Measurements from ENCODE around the gene BFSP1. TPM values are rescaled to one million over a fixed set of nuclear protein-coding genes. Genes with fewer than 3 reads are reported as not detected.

The BFSP1 gene
- total RNA-seq, 4 donors from 2014 or later, result 0.18 to 0.46 TPM; not detected in 2

DNA sequence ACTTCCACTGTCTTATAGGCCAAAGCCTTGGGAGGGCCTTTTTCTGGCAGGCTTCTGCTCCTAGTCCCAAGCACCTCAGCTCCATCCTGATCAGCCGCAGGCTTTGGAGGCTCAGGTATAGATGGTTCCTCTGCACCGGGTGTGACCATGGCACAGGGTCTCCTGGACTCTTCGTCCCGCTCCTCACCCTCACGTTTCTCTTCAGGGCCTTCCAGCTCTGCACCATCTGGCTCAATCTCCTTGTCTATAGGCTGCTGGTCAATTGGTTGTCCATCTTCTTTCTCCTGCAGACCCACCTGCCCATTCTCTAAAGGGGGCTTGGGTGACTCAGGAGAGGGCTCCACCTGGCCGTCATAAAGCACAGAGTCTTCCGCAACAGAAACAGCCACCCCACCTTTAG lies 37.0 kb downstream of the BFSP1 start:
- Histone ChIP-seq H3K27ac (no peak overlapping the region), H3K36me3 (no peaks in the 10 kb centered on the region), H3K9me3 (no peaks in the 10 kb centered on the region), H3K27me3 (no peaks in the 10 kb centered on the region), H3K4me1 (no peaks in the 10 kb centered on the region), H3K4me3 (no peak overlapping the region)
- in situ Hi-C loops (cut with MboI; ENCODE audit: low sequenced_read_pairs in 4 of 4) (no loop called here), intact Hi-C loops (cut with DNase I; ENCODE audit: low total_unique reads) (no loop called here)
- no peak for TF ChIP-seq POLR2A (IDR thresholded peaks at IDR 0.05)
- TF ChIP-seq, protein P1, sequence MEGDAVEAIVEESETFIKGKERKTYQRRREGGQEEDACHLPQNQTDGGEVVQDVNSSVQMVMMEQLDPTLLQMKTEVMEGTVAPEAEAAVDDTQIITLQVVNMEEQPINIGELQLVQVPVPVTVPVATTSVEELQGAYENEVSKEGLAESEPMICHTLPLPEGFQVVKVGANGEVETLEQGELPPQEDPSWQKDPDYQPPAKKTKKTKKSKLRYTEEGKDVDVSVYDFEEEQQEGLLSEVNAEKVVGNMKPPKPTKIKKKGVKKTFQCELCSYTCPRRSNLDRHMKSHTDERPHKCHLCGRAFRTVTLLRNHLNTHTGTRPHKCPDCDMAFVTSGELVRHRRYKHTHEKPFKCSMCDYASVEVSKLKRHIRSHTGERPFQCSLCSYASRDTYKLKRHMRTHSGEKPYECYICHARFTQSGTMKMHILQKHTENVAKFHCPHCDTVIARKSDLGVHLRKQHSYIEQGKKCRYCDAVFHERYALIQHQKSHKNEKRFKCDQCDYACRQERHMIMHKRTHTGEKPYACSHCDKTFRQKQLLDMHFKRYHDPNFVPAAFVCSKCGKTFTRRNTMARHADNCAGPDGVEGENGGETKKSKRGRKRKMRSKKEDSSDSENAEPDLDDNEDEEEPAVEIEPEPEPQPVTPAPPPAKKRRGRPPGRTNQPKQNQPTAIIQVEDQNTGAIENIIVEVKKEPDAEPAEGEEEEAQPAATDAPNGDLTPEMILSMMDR (IDR thresholded peaks at IDR 0.05 in 4 of 5, conservative IDR thresholded peaks at IDR 0.05 in 1 of 5), result no peak
- ATAC-seq (no peak), DNase-seq (no peak)

DNA sequence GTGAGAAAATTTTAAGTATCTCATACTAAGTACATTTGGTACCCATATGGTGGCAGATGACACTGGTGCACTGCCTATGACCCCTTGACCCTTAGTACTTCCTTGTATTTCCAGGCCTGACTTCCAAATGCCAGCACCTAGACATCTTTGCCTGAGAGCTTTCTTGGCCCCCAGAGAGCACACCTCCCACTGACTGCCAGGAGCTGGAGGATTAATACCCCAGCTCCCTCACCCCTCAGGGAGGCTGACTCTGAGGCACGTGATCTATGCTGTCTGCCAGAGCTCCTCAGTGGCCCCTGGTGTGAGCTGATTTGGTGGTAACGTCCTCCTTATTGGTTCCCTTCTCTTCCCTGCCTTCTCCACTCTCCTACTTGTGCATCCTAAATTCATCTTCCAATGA lies 38.0 kb downstream of the BFSP1 start:
- H3K36me3 ChIP-seq, result no peaks in the 10 kb centered on the region
- no peaks in the 10 kb centered on the region for H3K9me3 ChIP-seq
- H3K27ac ChIP-seq, result no peak overlapping the region
- H3K4me3 ChIP-seq, result no peak overlapping the region
- ATAC-seq (no peak), DNase-seq (no peak)
- no peaks in the 10 kb centered on the region for H3K4me1 ChIP-seq
- in situ Hi-C loops (cut with MboI; ENCODE audit: low sequenced_read_pairs in 4 of 4), result no loop called here
- TF ChIP-seq, protein P1 (IDR thresholded peaks at IDR 0.05 in 4 of 5, conservative IDR thresholded peaks at IDR 0.05 in 1 of 5), result no peak
- TF ChIP-seq POLR2A (IDR thresholded peaks at IDR 0.05), result no peak
- no peaks in the 10 kb centered on the region for H3K27me3 ChIP-seq
- intact Hi-C loops (cut with DNase I; ENCODE audit: low total_unique reads), result no loop called here

DNA sequence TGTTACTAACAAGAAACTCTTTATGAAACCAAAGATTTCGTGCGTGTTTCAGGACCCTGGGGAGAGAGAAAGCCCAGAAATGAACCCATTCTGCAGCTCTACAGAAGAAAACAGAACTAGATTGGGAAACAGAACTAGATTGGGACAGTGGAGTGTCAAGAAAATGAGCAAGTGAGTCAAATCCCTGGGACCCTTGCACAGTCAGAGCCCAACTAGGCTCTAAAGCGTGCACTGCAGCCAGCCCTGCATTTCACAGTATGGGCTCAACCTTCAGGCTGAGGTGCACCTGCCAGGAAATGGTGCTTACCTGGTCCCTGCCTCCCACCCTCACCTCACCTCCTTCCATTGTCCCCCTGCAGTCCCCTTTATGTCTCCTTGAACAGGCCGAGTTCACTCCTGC lies 39.7 kb downstream of the BFSP1 start:
- no peak for DNase-seq
- H3K27ac ChIP-seq, result no peak overlapping the region
- ATAC-seq, result no peak
- in situ Hi-C loops (cut with MboI; ENCODE audit: low sequenced_read_pairs in 4 of 4) (no loop called here), intact Hi-C loops (cut with DNase I; ENCODE audit: low total_unique reads) (no loop called here)
- no peak overlapping the region for H3K4me3 ChIP-seq
- no peak for TF ChIP-seq POLR2A (IDR thresholded peaks at IDR 0.05)
- TF ChIP-seq, protein P1 (IDR thresholded peaks at IDR 0.05 in 4 of 5, conservative IDR thresholded peaks at IDR 0.05 in 1 of 5), result no peak
- H3K9me3 ChIP-seq, result no peaks in the 10 kb centered on the region
- H3K27me3 ChIP-seq, result no peaks in the 10 kb centered on the region
- H3K36me3 ChIP-seq, result no peaks in the 10 kb centered on the region
- no peaks in the 10 kb centered on the region for H3K4me1 ChIP-seq

DNA sequence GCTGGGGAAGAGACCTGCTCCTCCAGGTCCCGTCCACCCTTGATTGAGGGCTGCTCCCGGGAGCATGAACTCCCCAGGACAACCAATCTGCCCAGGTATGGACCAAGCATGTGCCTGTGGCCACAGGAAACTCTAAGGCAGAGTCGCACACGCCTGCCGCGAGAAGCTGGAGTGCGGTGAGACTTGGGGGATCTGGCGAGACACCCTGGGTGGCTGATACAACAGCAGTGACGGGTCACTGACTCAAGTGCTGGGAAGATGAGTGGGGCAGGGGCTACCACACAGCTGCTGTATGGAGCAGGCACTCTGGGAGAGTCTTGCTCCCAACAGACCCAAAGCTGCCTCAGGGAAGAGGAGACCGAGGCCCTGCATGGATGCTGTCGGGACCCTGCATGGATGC lies 40.1 kb downstream of the BFSP1 start:
- no peak for ATAC-seq

DNA sequence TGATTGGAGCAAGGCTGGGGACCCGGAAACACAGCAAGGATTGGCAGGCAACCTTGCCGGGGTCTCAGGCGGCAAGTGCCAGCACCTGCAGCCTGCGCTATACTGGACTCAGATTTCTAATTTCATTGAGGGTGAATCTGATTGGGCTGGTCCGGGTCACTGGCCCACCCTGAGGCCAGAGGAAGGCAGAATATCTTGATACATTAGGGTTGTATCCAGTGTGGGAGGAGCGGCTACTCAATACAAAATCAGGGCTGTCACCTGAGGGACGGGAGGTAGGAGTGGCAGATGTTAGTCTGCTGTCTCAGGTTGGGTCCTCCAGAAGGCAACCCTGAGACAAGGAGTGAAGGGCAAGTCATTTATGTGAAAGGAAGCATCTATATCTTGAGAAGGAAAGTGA lies 40.7 kb downstream of the BFSP1 start:
- H3K9me3 ChIP-seq, result no peaks in the 10 kb centered on the region
- no peak for ATAC-seq
- no peaks in the 10 kb centered on the region for H3K27me3 ChIP-seq
- no peaks in the 10 kb centered on the region for H3K36me3 ChIP-seq
- no peak overlapping the region for H3K4me3 ChIP-seq
- in situ Hi-C loops (cut with MboI; ENCODE audit: low sequenced_read_pairs in 4 of 4), result no loop called here
- intact Hi-C loops (cut with DNase I; ENCODE audit: low total_unique reads), result no loop called here
- no peak for TF ChIP-seq POLR2A (IDR thresholded peaks at IDR 0.05)
- TF ChIP-seq, protein P1 (IDR thresholded peaks at IDR 0.05 in 4 of 5, conservative IDR thresholded peaks at IDR 0.05 in 1 of 5), result no peak
- no peaks in the 10 kb centered on the region for H3K4me1 ChIP-seq
- no peak for DNase-seq
- no peak overlapping the region for H3K27ac ChIP-seq

More for the DNA sequence above, 40.1 kb downstream of the BFSP1 start:
- Histone ChIP-seq H3K27ac (no peak overlapping the region), H3K4me3 (no peak overlapping the region), H3K27me3 (no peaks in the 10 kb centered on the region), H3K4me1 (no peaks in the 10 kb centered on the region), H3K36me3 (no peaks in the 10 kb centered on the region), H3K9me3 (no peaks in the 10 kb centered on the region)
- DNase-seq, result no peak
- intact Hi-C loops (cut with DNase I; ENCODE audit: low total_unique reads) (no loop called here), in situ Hi-C loops (cut with MboI; ENCODE audit: low sequenced_read_pairs in 4 of 4) (no loop called here)
- TF ChIP-seq, protein P1 (IDR thresholded peaks at IDR 0.05 in 4 of 5, conservative IDR thresholded peaks at IDR 0.05 in 1 of 5), result no peak
- TF ChIP-seq POLR2A (IDR thresholded peaks at IDR 0.05), result no peak
